Activated CD8-positive, alpha-beta memory T cell treated with anti-CD3 and anti-CD28 coated beads, Interleukin-2, amount 50 U/mL, for 24 hours (primary cell): ENCODE data around the gene STPG3.
A peak's percentile ranks its signal among the peaks of the same experiment; 100 is the strongest.

Source experiments
- DNase-seq: peaks from one replicate; pipeline ENCODE4 v3.0.0-alpha.2; 2020; ENCODE audit errors: extremely low read depth

STPG3 gene

DNA sequence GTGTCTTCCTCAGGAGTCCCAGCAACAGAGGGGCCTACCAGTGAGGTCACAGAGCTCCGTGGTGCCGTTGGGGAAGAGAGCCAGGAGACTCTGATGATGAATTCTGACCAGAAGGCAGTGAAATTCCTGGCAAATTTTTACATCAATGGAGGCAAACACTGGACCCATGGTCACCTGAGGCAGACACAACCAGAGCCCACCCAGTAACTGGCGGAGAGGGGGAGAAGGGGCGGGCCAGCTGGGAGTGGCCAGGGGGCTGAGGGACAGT lies at the start of gene STPG3:
Gene STPG3, plus strand, starts transcription at position 93 of the 268 bp plus-strand sequence. Its CDS starts 1 bp downstream, at position 94.
- DNase-seq = no peak

DNA sequence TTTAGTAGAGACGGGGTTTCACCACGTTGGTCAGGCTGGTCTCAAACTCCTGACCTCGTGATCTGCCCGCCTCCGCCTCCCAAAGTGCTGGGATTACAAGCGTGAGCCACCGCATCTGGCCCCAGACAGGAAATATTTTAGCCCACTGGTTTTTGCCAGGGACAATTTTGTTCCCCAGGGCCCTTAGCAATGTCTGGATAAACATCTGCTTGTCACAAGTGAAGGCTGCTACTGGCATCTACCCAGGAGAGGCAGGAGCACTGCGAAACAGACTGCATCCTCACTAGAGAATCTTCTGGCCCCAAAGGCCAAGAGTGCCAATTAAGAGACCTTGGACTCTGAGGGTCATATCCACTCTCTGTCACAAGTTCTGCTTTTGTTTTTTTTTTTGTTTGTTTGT lies 48.1 kb upstream of the STPG3 start:
- no peak for DNase-seq

DNA sequence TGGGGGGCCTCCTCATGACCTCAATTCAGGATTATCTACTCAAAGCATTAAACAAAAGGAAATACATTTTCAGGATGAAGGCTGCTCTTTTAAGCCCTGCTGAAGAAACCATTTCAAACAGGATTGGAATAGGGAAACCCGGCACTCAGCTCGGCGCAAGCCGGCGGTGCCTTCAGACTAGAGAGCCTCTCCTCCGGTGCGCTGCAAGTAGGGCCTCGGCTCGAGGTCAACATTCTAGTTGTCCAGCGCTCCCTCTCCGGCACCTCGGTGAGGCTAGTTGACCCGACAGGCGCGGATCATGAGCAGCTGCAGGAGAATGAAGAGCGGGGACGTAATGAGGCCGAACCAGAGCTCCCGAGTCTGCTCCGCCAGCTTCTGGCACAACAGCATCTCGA lies 46.4 kb upstream of the STPG3 start:
- no peak for DNase-seq

DNA sequence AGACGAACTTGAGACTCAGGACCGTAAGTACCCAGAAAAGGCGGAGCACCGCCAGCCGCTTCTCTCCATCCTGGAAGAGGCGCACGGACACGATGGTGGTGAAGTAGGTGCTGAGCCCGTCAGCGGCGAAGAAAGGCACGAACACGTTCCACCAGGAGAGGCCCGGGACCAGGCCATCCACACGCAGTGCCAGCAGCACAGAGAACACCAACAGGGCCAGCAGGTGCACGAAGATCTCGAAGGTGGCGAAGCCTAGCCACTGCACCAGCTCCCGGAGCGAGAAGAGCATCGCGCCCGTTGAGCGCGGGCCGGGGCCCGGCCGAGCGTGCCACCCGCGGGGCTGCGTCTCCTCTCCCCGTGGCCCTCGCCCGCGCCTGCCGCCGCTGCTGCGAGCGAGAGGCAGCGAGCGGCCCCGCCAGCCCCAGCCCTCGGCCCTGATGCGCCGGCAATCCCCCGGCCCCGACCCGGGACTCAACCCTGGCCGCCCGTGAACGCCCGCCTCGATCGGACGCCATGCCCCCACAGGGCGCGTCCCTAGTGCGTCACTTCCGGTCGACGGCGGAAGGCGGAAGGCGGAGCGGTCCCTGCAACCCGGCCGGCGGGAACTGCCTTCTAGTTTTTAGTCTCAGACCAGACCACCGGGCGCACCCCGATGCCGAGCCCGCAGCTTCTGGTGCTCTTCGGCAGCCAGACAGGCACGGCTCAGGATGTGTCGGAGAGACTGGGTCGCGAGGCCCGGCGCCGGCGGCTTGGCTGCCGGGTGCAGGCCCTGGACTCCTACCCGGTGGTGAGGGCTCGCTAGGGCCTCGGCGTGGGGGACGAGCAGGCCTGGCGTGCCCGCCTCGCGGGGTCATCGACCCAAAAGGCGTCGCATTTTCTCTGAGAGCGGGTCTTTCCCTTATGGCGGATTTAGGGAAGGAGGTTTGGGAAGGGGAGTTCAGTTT lies 45.7 kb upstream of the STPG3 start, which contains the start of the genes NDOR1 and TMEM203:
Gene NDOR1, plus strand, starts transcription at position 575 of the 944 bp plus-strand sequence. Its CDS starts 78 bp downstream, at position 653.
Gene TMEM203, minus strand, starts transcription at position 523 of the 944 bp plus-strand sequence. Its CDS starts 234 bp downstream, at position 289.
- DNase-seq = peak; percentile 93

DNA sequence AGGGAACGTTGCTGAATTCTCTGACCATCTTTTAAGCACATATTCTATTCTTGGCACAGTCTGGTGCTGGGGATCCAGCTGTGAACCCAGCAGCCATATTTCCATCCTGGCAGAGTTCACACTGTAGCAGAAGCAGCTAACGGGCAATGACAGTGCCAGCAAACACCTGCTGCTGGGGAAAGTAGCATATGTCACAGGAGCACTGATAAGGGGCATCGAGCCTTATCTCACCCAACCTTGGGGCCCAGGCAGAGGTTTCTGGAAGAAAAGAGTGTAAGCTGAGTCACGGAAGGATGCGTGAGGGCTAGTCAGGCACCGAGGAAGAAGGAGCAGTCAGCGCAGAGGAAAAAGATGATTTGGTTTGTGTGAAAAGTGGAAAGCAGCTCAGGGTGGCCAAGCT lies 44.5 kb upstream of the STPG3 start:
- no peak for DNase-seq

DNA sequence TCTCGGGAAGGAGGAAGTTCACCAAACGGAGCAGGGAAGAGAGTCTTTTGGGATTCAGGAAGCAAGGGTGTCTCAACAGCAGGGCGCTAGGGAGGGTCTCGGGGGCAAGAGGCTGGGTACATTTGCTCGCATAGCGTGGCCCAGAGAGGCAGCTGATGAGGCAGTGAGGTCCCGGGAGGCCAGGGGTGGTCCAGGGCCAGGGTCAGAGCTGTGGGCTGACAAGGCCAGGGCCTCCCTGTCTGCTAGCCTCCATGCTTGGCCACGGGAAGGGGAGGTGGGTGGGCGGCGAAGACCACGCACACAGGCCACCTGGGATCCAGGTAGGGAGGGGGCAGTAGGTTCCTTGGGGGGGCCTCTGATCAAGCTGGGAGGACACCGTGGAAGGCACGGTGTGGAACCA lies 39.6 kb upstream of the STPG3 start:
- no peak for DNase-seq

DNA sequence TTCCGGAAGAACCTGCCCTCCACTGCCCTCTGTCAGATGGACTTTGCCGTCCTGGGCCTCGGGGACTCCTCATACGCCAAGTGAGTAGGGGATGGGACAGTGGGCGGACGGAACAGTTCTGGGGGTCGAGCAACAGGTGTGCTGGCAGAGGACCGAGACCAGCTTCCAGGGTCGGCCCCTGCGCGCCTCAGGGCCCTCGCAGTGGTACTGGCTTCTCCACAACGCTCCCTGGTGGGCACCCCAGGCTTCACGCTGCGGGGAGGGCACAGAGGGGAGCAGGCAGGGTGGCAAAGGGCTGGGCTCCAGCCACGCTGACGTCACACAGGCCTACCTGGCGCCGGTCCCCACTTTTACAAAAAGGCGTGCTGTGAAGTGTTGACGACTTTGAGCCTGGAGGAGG lies 38.6 kb upstream of the STPG3 start:
- no peak for DNase-seq

DNA sequence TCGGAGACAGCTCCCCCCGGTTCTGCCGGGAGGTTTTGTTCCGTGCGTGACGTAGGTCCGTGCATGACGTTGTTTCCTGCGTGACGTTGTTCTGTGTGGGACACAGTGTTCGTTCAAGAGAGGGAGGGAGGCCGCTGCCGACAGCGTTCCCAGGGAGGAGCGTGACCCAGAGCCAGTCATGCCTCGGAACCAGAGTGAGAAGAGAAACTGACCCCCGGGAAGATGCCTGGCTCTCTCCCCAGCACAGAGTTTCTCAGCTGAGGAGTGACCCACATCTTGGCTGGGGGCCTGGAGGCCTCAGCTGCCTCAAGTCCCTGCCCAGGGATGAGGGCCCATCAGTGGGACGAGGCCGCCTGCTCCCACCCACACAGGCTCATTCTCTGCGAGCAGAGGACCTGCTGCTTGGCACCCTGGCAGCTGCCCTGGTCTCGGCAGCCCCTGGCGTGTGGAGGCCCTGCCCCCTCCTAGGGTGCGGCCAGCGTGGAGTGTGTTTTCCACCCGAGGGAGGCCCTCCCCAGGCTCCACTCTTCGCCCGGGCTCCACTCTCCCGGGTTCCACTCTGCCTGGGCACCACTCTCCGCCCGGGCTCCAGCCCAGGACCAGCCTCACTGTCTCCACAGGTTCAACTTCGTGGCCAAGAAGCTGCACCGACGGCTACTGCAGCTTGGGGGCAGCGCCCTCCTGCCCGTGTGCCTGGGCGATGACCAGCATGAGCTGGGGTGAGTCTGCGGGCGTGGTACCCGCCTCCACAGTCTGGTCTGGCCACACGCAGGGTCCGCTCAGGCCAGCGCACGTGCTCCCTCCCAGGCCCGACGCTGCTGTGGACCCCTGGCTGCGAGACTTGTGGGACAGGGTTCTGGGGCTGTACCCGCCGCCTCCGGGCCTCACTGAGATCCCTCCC lies 37.7 kb upstream of the STPG3 start:
- DNase-seq = no peak

DNA sequence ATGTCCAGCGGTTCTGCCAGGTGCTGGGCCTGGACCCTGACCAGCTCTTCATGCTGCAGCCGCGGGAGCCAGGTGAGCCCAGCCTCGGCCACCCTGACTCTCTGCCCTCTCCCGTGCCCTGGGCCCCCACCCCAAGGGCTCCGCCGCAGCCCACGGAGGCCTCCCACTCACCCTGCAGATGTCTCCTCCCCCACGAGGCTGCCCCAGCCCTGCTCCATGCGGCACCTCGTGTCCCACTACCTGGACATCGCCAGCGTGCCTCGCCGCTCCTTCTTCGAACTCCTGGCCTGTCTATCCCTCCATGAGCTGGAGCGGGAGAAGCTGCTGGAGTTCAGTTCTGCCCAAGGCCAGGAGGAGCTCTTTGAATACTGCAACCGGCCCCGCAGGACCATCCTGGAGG lies 36.5 kb upstream of the STPG3 start:
- no peak for DNase-seq

DNA sequence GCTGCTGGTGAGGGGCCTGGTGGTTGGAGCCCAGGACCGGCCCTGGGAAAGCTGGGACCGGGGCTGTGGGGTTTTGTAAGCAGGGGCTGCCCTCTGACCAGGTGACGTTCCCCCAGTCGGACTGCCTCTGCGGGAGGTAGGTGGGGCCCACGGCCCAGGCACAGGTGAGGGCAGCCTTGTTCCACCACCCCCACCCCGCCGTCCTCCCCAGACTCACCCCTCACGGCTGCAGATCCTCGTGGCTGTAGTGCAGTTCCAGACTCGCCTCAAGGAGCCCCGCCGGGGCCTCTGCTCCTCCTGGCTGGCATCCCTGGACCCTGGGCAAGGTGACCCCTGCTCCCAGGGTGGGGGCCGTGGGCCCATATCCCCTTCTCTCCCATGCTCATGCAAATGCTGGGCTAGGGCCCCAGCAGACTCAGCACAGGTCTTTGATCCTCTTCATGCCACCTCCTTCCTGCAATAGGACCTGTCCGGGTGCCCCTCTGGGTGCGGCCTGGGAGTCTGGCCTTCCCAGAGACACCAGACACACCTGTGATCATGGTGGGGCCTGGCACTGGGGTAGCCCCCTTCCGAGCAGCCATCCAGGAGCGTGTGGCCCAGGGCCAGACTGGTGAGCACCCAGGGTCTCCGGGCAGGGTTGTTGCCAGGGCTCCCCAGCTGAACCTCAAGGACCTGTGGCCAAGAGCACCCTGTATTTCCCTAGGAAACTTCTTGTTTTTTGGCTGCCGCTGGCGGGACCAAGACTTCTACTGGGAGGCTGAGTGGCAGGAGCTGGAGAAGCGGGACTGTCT lies 35.7 kb upstream of the STPG3 start:
- DNase-seq = no peak

DNA sequence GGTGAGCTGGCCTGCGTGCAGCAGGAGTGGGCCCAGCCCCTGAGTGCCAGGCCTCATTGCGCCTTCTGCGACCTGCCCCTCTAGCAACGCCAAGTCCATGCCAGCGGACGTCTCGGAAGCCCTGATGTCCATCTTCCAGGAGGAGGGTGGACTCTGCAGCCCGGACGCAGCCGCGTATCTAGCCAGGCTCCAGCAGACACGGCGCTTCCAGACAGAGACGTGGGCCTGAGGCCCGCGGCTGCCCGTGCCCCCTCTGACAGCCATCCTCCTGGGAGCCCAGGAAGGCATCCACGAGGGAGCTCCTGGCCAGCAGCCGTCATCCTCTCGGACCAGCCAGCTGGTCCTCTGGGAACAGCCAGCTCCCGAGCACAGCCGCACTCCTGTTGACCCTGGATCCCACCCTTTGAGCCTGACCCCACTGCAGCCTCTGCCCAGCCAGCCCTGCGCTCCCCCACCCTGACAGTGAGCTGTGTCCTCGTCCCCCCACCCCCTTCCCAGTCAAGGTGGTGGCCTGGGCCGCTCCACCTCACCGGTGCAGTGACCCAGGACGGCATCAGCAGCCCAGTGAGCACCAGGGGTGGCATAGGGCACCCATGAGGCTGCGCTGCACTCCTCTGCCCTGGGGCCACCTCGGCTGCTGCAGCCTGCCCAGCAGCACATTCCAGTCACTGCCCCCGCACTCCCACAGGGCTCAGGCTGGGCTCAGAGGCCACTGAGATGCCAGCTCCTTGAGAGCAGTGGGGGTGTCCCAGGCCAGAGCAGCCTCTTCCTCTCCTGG lies 34.7 kb upstream of the STPG3 start:
- DNase-seq = no peak

DNA sequence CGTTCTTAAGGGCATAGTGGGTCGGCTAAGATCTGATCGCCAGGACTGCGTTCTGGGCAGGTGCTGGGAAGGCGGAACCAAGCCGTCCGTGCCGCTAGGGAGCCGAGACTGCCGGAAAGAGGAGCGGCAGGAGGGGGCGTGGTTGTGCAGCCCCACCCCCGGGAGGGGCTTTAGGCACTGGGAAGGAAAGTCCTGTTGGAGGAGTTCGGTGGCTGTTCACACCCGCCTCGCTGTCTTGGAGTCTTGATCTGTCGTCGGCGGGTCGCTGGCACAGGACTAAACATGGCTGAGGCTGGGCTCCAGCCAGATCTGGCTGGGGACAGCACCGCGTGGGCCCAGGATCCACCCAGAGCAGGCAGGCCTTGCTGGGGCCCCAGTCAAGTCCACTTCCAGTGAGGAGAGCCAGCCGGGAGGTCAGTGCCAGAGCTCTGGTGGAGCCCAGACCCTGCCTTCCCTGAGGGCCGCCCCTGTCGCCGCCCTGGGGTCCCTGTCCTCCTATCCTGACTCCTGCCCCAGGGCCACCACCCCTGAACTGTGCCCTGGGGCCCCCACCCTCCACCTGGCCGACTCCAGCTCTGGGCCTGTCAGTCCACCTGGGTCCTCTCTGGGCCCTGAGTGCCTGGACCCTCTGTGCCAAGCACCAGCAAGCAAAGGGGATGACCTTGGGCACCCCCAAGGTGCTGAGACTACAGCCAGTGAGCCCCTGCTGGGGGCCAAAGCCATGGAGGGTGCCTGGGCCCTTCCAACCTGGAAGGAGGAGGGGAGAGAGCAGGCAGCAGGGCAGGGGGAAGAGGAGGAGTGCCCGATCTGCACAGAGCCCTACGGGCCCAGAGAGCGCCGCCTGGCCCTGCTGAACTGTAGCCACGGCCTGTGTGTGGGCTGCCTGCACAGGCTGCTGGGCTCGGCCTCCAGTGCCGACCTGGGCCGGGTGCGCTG lies 33.5 kb upstream of the STPG3 start:
- no peak for DNase-seq

DNA sequence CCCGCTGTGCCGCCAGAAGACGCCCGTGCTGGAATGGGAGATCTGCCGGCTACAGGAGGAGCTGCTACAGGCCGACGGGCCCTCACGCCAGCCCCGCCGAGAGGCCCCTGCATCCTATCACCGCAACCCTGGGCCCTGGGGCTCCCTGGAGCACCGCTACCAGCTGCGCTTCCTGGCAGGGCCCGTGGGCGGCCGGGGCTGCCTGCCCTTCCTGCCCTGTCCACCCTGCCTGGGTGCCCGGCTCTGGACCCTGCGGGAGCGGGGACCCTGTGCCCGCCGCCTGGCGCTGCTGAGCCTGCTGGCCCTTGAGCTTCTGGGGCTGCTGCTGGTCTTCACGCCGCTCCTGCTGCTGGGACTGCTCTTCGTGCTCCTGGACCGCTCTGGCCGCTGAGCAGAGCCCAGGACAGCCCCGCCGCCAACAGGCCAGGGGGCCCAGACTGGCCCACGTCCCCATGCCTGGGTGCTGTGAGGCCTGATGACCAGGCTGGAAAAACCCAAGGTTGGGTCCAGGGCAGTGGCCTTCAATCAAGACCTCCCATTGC lies 32.8 kb upstream of the STPG3 start:
- no peak for DNase-seq

DNA sequence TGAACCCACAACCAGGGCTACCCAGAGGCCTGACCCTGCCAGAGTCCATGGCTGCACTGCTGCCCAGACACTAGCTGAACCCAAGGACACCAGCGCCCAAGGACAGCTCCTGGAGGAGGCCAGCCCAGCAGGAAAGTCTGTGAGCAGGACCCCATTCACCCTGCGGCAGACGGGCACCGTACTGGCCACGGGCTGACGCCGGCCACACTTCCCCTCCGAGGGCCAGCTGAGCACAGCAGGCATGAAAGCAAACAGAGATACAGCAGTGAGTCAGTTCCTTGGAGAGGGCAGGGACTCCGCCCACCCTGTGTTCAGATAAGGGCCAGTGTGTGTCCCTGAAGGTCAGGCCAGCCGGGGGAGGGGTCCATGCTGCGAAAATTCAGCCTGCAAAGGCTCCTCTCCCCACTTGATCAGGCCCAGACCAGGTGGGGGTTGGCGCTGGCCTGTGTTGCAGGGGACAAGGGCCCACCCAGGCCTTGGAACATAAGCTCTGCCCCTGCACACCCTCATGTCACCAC lies 32.3 kb upstream of the STPG3 start:
- DNase-seq = no peak

DNA sequence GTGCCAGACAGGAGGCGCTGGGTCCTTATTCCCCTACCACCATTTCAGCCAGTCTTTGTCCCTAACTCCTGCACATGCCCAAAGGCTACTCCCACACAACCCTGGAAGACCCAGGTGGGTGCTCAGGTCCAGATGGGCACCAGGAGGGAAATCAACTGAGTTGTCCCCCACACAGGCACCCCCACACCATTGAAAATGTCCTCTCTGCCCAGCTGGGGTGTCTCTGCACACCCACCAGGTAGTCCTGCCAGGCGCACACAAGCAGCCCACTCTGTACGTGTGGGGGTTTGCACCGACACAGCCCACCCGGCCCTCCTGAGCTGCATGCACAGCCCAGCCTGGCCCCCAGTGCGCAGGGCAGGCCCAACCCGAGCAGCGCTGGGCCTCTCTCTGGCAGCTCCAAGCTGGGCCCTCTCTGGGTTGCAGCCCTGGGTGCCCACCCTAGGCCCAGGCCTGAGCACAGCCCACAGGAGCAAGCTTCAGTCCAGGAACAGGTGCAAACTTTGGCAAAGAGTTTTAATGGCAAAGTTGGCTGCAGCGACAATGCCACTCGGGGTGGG lies 31.2 kb upstream of the STPG3 start:
- no peak for DNase-seq

DNA sequence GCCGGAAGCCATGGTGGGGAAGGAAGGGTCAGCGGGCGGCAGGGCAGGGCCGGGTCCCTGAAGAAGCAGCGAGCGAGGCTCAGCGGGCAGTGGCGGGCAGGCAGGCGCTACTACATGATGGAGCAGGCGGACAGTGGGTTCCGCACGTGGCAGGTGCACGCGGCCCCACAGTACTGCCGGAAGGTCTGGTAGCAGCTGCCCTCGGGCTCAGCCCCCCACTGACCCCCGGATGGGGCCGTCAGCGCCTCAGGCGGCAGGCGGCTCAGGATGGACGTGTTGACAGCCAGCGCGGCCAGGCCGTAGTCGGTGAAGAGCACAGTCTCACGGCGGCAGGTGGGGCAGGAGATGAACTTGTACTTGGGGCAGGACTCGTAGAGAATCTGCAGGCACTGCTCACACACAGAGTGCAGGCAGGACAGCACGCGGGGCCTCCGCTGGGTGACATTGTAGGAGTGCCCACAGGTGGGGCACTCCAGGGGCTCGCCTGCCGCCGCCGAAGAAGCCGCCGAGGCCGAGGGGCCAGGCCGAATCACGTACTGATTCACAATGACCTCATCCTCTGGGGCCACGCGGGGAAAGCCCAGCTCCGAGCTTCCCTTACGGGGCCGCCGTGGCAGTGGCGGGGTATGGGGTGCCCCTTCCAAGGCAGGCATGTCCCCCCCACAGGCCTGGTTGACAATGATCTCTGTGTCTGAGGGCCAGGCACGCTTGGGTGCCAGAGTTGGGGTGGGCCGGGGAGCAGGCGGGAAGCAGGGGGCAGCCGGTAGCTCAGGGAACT lies 30.6 kb upstream of the STPG3 start:
- DNase-seq = no peak

DNA sequence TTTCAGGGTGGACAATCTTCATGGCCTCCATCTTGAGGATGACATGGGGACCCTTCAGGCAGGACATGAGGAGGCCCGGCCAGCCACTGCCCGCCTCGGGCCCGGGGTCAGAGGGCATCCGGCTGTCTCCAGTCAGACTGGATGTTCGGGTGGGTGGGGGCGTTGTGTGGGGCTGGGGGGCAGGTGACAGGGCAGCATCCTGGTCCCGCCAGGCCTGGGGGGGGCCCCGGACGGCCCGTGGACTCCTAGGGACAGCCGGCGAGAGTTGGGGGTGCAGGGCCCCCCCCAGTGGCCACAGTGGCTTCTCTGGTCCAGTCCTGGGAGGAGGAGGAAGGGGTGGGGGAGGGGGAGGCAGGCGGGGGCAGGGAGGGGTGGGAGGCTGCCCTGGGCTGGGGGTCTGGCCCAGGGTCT lies 30.0 kb upstream of the STPG3 start:
- no peak for DNase-seq

DNA sequence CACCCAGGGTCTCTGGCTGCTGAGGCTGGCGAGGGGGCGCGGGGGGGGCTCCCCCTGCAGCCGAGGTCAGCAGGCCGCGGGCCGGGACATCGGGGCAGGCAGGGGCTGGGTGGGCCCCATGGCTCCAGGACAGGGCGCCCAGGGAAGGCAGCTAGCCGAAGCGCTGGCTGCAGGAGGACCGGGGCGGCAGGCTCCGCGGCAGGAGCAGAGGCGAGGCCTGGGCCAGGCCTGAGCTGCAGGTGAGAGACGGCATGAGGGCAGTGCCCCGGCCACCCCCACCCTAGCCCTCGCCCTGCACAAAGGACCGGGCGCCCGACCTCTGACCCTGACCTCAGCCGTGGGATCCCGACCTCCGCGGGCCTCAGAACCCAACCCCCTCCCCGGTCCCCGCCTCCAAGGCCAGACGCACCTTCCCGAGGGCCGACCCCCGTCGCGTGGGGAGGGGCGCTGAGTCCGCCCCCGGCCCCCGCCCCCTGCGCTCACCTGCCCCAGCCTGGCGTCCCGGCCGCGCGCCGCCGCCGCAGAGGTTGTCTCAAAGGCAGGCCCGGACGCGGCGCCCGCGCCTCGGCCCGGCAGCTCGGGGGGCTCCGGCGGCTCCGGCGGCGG lies 29.5 kb upstream of the STPG3 start:
- no peak for DNase-seq
